22Rv1 (cell line): Measurements from ENCODE around the gene RPL12.

Experiments used
- CTCF ChIP-seq: fragments of 450-650 bp; IDR thresholded peaks from 2 replicates; pipeline ENCODE4 v1.5.1; 2017; ENCODE audit warnings: mild to moderate bottlenecking
- ZFX ChIP-seq: fragments of 450-650 bp; IDR thresholded peaks from 2 replicates; pipeline ENCODE4 v1.6.1; 2017; ENCODE audit warnings: antibody characterized with exemption, borderline replicate concordance

DNA sequence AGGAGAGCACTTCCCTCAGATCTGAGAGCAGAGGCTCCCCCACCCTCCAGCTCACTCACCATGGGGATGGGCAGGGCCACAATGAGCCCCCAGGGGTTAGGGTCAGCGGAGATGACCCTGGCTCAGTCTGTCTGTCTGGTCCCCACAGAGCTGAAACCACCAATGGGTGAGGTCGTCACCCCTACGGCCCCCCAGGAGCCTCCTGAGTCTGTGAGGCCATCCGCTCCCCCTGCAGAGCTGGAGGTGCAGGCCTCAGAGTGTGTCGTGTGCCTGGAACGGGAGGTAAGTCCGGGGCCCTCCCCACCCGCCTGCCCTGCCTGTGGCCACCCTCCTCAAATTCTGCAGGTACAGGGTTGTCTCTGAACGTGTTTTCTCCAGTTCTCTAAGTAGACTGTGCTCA lies 49.7 kb upstream of the RPL12 start:
- TF ChIP-seq CTCF: no peak
- no peak for TF ChIP-seq ZFX
